HG03064 (cell line): ENCODE results near the gene HADH.
A peak's percentile ranks its signal among the peaks of the same experiment; 100 is the strongest.
"Not testable (repeated sequence)": the region's sequence is repeated elsewhere in the genome, so short reads cannot be mapped to it uniquely, and the experiment has no call there.

ENCODE experiments used
- ATAC-seq: cut with Tn5 transposase; IDR thresholded peaks from one replicate; pipeline ENCODE4 v1.9.1; 2021; ENCODE audit warnings: low read depth; ENCODE audit not compliant: unreplicated experiment

HADH gene

GRCh38 chr4:108029016-108029720 is 39.5 kb downstream of the HADH start:
- ATAC-seq: no peak

GRCh38 chr4:108029731-108030130 is 40.0 kb downstream of the HADH start:
- ATAC-seq: no peak

DNA sequence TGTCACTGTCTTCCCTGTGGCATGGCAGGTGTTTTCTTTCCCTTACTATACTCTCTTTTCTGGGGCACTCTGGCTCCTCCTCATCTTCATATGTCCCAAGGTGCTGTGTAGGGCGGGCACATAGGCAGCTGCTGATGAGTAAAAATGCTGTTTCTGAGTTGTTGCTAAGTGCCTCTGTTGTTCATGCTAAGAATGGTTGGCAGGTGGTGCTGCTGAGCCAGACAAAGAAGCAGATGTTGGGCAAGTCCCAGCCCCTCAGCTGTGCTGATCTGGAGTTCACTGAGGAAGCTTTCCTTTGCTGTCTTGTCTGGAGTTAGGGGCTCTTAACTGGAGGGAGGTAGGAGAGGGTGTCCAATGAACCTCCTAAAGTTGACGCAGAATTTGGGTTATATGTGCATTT is 40.6 kb downstream of the HADH start:
- ATAC-seq: peak; percentile 94

- ATAC-seq: no peak
These were observed 41.9 kb downstream of the HADH start for GRCh38 chr4:108031427-108032083.

- ATAC-seq: no peak
These were observed 43.7 kb downstream of the HADH start for GRCh38 chr4:108033348-108033747.

GRCh38 chr4:108034565-108034964 is 44.9 kb downstream of the HADH start:
- no peak for ATAC-seq

DNA sequence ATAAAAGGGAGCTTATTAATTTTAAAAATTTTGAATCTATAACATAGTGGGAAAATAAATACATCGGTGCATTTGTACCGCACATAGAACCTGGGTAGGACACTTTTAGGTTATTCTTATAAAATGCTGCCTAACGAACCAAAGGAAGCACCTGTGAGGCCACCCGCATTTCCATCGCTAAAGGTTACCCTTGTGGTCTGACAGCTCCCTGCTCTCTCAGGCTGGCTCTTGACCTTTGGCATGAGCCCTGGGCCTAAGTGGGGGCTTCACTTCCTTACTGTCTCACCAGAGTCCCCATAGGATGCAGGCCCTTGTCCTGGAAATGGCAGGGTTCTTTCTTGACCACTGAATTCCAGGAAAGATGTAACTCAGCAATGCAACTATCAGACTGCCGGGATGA is 46.0 kb downstream of the HADH start:
- peak; percentile 30 for ATAC-seq

GRCh38 chr4:108036213-108036612 is 46.5 kb downstream of the HADH start:
- peak; percentile 97 for ATAC-seq

- ATAC-seq: no peak
These were observed 48.2 kb downstream of the HADH start for GRCh38 chr4:108037884-108038283.

DNA sequence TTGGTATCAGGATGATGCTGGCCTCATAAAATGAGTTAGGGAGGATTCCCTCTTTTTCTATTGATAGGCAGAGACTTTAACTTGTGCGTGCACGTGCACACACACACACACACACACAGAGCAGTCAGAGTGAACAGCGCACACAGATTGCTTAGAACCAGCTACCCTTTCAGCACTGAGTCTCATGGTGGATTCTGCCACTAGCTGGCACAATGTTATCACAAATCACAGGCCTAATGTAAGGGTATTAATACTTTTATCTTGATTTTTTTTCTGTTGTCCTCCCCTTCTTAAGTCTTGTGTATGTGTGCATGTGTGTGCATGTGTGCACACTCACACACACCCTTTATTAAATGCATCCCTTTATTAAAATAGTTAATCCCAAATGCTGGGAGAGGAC is 53.2 kb downstream of the HADH start:
- ATAC-seq: no peak

- no peak for ATAC-seq
These were observed 53.8 kb downstream of the HADH start for GRCh38 chr4:108043526-108043925.

DNA sequence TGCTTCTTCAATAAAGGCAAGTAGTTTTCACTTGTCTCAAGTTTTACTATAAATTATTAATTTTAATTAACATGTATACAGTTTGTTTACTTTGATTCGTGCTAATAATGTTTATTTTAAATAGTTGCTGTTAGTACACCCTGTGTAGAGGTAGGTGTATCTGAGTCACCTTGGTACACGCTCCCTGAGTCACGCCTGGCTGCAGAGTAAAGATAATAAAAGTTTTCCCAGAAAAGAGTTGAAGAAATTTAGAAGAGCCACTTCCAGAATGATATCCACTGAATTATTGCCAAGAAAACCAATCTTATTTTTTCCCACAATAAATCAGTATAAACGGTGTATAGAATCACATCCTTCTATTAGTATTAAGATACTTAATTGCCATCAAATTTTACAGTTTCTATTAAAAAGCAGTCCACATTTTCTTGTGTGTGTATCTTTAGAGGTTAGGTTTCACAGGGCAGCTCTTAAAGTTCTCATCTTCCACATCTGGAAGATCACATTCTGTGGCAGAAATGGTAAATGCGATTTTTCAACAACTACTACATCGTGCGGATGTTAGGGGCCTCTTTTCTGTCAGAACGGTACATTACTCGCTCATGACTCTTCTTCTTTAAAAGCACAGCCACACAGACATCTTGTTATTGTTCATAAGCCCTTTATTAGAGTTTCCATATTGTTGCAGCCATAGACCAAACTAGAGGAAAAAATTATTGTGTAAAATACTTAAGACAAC is 55.4 kb downstream of the HADH start:
- ATAC-seq: no peak

GRCh38 chr4:108045687-108046024 is 56.0 kb downstream of the HADH start:
- ATAC-seq: no peak

DNA sequence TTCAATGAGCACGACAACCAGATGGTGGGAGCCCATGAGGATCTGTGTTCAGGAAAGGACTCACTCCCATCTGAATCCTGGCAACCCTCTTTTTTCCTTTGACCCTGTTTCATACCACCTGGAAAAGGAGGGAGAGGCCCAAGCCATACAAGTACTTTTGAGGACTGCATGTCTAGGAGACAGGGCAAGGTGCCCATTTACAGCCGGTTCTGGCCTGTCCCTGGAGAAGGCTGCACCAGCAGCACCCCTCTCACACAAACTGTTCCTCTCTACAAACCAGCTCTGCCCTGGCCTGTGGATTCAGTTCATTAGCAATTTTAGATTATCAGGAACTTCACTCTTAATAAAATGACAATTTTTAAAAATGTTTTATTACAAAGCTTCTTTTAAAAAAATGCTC is 57.5 kb downstream of the HADH start:
- no peak for ATAC-seq

DNA sequence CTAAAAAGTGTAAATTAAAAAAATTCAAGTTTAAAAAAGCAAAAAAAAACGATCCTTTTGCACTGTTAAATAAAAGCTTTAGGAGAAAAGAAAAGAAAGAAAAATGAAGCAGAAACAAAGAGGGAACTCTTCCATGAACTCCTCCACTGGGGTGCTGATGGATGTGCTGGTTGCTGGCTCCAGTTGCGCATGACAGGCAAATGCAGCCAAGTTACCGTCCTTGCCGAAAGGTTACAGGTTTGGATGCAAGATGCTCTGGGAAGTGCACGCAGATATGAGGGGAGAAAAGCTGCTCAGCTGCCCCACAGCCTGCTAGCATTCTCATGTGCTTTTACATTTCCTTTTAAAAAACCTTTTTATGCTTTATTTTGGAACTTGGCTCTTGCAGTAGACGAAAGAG is 58.5 kb downstream of the HADH start:
- ATAC-seq: no peak

DNA sequence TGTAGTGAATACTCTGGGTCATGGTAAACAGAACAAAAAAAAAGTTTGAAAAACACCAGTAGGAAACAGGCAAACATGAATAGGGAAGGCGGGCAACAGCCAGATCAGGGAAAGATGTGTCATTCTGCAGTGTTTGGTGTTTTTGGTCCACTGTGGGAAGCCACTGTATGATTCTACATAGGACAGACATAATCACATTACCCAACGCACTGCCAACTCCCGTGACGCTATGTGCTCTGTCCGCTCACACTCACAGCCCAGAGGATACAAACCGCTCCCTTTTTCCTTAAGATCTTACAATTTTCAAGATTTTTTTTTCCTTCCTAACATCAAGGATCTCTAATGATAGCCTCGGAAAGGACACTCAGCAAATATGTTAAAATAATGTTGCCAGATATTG is 59.3 kb downstream of the HADH start:
- no peak for ATAC-seq

GRCh38 chr4:108049406-108049805 is 59.7 kb downstream of the HADH start:
- no peak for ATAC-seq

DNA sequence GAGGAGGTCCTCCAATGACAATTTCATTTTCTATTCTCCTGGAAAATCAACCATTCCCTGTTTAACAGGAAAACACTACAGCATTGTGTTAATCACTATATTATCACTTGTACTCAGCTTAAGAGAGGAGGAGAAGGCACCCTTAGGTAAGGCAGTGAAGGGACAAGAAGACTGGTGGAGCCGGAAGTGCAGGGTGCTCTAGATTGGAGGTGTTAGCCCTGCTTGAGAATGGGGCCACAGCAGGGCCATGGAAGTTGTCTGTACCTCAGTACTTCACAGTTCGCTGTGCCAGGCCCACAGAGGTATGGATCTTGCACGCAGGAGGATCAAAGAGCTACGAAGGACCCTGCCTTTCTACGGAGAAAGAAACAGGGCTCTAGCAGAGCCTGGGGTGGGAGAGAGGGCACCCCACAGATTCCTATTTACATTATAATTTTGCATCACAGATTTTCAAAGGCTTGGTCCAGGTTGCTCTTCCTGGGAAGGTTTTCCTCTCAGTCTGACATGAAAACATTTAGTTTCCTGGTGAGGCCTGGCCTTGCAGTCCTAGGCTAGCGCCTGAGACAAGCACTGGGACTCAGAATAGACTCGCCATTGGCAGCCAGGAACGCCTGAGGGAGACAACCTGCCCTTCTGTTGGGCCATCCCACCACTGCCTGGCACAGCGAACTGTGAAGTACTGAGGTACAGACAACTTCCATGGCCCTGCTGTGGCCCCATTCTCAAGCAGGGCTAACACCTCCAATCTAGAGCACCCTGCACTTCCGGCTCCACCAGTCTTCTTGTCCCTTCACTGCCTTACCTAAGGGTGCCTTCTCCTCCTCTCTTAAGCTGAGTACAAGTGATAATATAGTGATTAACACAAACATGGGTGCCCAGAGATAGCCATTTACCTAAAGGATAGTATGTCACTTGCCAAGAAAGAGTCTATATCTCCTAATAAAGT is 60.8 kb downstream of the HADH start:
- not testable (repeated sequence) for ATAC-seq

DNA sequence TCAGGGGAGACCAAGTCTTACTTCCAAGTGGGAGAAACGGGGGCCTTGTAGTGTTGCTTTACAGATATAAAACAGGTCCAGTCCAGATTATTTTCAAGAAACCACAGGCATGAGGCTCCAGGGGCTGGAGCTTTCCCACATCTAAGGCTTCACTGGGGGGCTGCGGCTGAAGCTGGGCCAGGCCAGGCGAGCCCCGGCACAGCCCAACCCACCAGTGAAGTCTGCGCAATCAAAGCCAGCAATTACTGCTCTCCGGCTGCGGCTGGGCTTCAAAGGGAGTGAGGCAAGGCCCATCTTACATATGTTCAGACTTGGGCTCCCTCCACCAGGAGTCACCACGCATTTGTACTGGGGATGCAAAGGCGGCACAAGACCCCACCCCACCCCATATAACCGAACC is 61.7 kb downstream of the HADH start:
- ATAC-seq: no peak

- ATAC-seq: peak; percentile 8
These were observed 63.0 kb downstream of the HADH start for GRCh38 chr4:108052558-108053120.
